Measurements from ENCODE around the gene PAIP2.
"Not testable (repeated sequence)": the region's sequence is repeated elsewhere in the genome, so short reads cannot be mapped to it uniquely, and the experiment has no call there.

The PAIP2 gene

DNA sequence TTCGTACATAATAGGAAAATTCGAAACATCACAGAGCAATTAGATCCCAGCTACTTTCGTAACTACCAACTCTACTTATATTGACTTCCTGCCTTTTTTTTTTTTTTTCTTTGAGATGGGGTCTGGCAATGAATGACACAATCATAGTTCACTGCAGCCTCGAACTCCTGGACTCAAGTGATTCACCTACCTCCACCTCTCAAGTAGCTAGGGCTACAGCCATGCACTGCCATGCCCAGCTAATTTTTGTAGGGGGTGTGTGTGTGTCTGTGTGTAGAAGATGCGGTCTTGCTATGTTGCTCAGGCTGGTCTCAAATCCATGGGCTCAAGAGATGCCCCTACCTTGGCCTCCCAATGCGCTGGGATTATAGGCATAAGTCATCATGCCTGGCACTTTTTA, 5.8 kb upstream of the PAIP2 start:
- no peak for DNase-seq

DNA sequence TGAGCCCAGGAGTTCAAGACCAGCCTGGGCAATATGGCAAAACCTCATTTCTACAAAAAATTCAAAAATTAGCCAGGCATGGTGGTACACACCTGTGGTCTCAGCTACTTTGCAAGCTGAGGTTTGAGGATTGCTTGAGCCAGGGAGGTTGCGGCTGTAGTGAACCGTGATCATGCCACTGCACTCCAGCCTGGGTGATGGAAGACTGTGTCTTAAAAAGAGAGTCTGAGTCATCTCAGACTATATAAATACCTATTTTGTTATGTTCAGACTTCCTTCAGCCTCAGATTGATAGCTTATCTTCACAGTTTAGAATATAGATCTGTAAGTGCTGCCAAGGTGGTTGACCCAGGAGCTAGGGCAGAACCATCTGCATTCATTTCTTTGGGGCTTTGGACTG, 1.6 kb upstream of the PAIP2 start:
- no peak for DNase-seq

DNA sequence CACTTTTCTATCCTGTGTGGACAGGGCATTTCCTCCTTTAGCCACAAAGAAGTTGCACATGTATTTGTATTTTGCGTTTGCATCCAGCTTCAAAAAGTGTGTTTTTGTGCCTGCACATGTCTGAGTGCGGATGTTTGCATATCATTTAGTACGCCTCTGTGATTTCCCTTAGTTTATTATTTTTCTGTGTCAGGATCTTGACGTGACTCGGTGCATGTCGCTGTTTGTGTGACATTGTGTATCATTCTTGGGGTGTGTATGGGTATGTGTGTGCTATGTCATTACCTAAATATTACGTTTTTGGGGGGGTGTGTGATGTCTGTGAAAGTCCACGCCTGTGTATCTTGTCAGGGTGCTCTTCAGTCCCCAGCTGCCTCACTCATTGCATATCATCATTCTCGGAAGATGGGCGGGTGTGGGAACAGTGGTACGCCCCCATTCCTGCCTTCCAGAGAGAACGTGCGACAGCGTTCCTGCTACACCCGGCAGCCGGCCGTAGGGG, 416 bp upstream of the PAIP2 start:
- DNase-seq, result peak in 1 of 2 experiments; percentile 46

DNA sequence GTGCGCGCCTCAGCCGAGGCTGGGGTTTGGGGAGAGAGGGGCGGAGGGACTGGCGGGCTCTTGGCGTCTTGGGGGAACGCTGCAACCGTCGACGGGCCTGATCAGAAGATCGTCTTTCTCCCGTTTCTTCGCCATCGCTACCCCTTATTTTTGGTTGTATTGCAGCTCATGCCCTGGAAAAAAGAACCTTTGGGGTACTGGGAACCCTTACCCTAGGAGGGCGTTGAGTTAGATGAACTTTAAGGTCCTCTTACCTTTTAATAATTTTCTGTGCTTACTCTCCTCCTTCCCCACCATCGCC, 719 bp downstream of the PAIP2 start:
- DNase-seq, result no peak

DNA sequence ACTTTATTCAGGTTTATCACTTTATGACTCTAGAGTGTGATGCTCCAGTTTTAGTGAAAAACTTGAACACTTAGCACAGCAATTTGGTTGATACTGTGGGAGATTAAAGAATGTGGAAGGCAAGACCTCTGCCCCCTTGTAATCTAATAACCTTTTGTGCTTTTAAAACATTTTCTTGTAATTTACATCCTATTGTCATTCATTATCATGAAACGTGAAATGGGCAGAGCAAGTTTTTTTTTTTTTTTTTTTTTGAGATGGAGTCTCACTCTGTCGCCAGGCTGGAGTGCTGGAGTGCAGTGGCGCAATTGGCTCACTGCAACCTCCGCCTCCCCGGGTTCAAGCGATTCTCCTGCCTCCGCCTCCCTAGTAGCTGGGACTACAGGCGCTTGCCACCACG, 1.8 kb downstream of the PAIP2 start:
- no peak for DNase-seq

DNA sequence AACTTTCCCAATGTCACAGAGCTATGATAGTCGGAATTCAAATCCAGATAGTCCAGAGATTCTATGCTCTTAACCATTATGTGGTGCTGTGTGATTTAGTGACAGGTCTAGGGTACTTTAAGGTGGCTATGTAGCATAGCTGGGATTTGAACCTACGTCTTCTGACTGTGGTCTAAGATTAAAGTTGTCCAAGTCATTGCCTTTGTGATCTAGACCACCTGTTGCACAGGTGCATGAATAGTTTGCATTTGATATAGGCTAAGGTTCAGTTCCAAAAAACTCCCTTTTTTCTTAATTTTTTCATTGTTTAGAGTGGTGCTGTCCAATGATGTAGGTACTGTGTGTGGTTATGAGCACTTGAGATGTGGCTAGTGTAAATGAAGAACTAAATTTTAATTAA, 2.5 kb downstream of the PAIP2 start:
- DNase-seq, result no peak

DNA sequence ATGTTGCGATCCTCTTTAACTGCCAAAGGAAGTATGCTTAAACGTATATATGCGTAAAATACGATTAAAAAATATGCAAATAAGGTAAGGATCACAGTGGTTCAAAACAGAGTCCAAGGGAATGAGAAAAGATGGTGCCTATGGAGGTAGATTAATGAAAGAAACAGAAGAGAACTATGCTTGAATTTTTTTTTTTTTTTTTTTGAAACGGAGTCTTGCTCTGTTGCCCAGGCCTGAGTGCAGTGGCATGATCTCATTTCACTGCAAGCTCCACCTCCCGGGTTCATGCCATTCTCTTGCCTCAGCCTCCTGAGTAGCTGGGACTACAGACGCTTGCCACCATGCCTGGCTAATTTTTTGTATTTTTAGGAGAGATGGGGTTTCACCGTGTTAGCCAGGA, 3.8 kb downstream of the PAIP2 start:
- DNase-seq, result not testable (repeated sequence)

DNA sequence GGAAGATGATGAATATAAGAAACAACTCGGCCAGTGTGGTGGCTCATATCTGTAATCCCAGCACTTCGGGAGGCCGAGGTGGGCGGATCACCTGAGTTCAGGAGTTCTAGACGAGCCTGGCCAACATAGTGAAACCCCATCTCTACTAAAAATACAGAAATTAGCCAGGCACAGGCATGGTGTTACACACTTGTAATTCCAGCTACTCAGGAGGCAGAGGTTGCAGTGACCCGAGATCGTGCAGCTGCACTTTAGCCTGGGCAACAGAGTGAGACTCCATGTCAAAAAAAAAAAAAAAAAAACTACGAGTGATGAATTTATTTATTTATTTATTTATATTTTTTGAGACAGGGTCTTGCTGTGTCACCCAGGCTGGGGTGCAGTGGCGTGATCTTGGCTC, 6.2 kb downstream of the PAIP2 start:
- not testable (repeated sequence) for DNase-seq

DNA sequence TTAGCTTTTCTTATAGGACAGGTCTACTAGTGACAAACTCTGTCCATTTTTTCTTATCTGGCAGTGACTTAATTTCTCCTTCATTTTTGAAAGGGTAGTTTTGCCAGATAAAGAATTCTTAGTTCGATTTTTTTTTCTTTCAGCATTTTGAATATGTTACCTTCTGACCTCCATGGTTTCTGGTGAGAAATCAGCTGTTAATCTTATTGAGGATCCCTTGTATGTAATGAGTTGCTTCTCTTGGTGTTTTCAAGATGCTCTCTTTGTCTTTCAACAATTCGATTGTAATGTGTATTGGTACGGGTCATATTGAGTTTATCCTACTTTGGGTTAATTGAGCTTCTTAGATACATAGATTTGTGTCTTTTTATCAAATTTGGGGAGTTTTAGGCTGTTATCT, 12.5 kb downstream of the PAIP2 start:
- DNase-seq, result no peak

DNA sequence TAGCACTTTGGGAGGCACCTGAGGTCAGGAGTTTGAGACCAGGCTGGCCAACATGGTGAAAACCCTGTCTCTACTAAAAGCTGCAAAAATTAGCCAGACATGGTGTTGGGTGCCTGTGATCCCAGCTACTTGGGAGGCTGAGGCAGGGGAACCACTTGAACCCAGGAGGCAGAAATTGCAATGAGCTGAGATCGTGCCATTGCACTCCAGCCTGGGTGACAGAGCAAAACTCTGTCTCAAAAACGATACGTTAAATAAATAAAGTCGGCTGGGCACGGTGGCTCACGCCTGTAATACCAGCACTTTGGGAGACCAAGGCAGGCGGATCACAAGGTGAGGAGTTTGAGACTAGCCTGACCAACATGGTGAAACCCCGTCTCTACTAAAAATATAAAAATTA, 14.2 kb downstream of the PAIP2 start:
- not testable (repeated sequence) for DNase-seq

DNA sequence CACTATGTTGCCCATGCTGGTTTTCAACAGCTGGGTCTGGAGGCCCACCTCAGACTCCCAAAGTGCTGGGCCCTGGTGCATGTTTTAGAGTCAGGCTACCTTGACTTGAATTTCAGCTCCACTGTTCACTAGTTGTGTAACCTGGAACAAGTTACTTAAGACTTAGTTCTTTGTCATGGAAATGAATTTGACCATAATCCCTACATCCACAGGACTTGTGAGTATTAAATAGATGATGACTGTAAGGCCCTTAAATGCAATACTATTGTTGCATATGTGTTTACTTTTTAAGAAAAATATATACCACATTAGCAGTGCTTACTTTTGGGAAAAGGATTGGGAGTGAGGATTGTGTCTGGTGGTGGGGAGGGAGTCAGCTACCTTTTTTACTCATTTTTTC, 16.4 kb downstream of the PAIP2 start:
- DNase-seq, result no peak

DNA sequence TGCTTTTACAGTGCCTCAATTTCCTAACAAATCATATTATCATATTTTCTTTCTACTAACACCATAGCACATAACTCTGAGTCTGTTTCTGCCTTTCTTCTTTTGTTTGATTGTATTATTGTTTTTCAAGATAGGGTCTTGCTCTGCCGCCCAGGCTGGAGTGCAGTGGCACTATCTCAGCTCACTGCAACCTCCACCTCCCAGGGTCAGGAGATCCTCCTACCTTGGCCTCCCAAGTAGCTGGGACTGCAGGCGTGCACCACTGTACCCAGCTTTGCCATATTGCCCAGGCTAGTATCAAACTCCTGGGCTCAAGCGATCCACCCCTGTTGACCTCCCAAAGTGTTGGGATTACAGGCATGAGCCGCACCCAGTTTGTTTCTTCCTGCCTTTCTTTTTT, 18.7 kb downstream of the PAIP2 start:
- no peak for DNase-seq

DNA sequence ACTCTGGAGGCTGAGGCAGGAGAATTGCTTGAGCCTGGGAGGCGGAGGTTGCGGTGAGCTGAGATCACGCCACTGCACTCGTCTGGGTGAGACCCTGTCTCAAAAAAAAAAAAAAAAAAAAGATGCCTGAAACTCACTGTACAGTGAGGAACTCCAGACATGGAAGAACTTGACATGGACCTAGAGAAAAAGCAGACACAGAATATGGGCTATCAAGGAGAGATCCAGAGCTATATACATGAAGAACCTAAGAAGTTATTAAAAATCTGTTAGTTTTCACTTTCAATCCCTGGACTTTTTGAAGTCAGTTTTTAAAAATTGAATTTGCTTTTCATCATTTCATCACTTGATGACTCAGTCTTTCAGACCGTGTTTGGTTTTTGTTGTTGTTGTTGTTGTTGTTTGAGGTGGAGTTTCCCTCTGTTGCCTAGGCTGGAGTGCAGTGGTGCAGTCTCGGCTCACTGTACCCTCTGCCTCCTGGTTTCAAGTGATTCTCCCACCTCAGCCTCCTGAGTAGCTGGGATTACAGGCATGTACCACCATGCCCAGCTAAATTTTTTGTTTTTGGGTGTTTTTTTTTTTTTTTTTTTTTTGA, 20.3 kb downstream of the PAIP2 start:
- no peak for DNase-seq

DNA sequence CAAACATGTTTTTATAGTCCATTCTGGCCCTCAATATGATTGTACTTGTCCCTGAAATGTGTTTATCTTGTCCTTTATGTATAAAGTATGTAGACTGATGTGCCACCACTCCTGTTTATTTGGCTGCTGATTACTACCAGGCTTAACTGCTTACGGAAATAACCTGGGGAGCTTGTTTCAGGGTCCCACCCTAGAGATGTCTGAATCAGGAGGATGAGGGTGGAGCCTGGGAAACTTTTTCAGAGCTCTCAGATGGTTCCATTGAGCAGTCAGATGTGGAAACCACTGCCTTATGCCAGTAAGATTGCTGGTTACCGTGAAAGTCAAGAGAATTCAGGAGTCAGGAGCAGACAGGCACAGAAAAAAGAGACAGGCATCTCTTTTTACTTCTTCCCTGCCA, 22.3 kb downstream of the PAIP2 start:
- no peak for DNase-seq

DNA sequence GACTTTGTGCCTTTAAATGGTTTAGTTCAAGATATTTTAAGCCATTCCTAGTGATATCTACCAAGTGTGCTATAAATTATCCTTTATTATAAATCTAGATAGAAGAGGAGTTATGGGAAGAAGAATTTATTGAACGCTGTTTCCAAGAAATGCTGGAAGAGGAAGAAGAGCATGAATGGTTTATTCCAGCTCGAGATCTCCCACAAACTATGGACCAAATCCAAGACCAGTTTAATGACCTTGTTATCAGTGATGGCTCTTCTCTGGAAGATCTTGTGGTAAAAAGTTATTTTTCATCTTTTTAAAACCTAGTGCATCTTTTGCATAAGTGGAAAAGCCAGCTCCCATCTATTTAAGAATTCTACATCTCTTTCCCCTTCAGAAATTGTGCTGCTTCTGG, 22.8 kb downstream of the PAIP2 start:
- DNase-seq, result no peak

DNA sequence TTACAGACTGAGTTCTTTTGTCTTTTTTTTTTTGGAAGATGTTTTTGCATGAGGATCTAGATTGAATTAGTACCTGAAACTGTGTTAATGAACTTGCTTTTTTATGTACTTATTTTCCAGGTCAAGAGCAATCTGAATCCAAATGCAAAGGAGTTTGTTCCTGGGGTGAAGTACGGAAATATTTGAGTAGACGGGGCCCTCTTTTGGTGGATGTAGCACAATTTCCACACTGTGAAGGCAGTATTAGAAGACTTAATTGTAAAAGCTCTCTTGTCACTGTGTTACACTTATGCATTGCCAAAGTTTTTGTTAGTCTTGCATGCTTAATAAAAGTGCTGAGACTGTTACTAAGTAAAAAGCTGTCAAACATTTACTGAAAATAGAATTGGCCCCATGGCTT, 27.0 kb downstream of the PAIP2 start:
- DNase-seq, result peak; percentile 25 to 44

DNA sequence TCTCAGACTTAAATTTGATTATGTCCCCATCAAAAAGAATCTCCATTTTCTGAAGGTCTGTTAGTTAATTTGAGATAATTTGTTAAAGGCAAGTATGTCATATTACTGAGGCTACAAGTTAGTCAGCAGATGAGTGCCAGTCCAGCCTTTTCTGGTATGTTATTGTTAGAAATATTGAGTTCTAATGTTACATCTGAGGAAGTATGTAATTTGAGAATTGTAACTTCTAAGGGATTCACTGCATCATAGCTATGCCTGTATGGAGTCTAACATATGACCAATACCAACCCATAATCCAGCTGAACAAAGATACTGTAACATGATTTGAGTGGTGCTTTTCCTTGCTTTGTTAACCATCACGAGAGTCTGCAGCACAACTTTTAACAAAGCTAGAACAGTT, 27.5 kb downstream of the PAIP2 start:
- no peak for DNase-seq

DNA sequence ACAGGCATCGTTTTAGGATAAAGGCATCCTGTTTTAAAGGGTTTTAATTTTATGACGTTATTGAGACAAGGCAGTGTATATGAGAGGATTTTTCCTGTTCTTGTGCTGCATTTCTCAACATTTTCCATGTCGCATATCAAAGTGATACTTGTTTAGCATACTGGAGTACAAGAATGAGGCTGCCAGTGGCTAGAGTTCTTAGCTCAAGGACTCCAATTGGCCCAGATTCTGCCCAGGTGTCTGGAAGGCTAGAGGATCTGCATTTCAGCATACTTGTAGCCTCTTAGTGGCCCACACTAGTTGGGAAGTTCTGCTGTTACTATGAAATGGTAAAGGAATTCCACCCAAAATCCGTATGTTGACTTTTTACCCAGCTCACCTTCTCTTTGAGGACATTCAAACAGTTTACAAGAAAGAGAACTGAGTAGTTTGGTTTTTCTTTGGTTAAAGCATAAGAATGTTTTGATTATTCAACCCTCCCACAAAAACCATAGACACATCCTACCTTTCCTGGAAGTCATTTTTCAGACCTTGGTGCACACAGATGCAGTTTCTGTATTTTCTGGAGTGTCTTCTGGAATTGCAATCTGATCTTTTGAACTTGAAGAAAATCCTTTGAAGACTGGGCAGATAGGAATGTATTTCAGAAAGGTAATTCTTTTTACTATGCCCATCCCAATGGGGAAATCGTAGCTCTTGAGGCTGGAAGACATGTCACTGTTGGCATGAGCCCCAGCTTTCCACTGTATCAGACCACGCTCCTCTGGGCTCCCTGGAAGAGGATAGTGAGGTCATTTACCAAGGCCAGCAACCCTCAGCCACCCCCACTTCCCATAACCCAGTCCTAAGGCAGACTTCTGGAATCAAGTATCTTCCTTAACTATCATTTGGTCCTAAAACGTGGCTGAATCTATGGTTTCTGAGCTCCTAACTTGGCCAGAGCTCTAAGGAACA, 30.1 kb downstream of the PAIP2 start:
- no peak for DNase-seq

DNA sequence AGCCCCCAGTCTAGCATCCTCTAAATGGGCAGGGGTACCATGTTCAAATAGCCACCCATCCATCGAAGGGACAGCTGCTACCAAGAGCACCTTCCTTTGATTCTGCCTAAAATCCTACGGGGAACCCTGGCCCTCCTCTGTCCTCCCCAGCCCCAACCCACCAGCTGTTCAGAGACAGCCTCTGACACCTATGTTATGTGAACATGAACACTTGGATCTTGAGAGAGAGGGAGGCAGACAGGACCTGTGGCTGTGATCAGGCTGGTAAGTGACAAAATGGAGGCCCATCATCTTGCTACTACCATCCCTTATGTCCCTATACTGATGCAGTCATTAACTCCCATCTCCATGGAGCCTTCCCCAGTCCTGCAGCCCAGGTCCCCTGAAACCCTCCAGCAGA, 33.3 kb downstream of the PAIP2 start:
- no peak for DNase-seq

DNA sequence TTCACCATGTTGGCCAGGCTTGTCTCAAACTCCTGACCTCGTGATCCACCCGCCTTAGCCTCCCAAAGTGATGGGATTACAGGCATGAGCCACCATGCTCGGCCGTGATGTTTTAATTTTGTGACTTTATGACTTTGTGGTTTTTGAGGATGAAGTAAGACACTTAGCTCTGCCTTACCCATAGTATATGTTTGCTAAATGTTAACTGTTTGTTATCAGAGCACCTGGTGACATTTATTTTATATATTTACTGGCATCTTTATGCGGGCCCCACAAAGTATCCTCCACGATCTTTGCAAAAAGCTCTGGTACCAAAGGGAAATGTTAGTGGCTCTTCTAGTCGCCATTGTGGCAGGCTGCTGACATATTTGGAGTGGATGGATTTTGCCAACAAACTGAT, 34.7 kb downstream of the PAIP2 start:
- no peak for DNase-seq

DNA sequence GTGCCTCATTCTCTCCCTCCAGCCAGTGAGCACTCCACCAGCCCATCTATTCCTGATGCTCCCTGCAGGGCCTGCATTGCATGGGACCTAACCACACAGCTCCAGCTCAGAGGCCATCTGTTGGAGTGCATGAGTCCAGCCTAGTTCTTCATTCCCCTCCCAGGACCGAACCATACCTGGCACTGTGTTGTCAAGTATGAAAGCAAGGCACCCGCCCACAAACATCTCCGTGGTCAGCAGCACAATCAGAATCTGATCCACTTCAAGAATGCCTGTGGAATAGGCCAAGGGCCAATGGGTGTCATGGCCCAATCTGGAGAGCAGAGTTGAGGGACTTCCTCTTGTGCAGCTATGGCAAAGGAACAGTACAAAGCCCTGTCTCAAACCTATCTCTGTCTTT, 35.6 kb downstream of the PAIP2 start:
- DNase-seq, result no peak

DNA sequence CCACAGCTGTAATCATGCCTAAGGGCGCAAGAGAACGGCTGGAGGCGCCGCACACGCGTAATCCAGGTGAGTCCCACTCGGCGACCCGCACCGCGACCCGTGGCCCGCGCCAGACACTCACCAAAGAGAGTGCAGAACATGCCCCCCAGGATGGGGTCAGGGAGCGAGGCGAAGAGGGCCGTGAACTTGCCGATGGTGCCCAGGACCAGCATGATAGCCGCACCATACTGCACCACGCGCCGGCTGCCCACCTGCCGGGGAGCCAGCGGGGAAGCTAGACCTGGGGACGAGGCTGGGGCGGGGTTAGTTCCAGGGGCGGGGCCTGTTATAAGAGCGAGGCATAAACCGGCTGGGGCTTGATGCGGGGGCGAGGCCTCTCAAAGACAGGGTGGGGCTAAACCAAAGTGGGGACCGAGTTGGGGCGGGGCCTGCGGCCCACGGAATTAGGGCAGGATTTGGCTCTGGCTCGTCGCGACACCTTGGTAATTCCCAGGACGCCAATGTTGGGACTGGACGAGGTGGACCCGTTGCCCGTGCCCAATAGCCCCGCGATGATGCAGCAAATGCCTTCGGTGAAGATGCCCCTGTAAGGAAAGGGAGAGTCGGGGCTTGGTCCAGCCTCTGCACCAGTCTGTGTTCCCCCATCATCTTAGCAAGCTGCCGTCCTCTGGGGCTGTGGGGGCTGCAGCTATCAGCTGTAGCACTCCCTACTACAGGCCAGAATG, 36.6 kb downstream of the PAIP2 start:
- no peak for DNase-seq

DNA sequence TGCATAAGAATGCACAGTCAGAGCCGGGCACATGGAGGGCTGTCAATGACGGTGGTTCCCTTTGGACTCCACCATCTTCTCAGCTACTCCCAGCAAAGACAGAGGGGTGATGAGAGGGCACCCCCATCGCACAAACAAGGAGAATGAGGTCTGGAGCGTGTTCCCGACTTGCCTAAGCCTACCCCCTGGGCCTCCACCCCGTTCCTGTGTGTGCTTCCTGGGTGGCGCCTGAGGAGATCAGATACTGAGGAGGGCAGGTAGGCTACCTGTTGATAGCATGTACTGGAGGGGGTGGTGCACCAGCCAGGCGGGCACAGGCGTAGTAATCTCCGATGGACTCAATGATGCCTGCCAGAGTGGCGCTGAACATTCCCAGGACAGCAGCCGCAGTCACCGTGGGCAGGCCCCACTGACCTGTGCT, 37.3 kb downstream of the PAIP2 start:
- DNase-seq, result no peak

Data from Kasumi-1 (cell line).